Superior temporal gyrus (tissue), 1 donor: ENCODE measurements around the gene RBM15.

Experiments
- DNase-seq: peaks from one replicate; pipeline ENCODE4 v3.0.0-alpha.2; 2016; ENCODE audit errors: extremely low spot score

RBM15 gene

GRCh38 chr1:110338886-110339406 is at the start of gene RBM15:
RBM15 (plus strand) TSS chr1:110339377; CDS start chr1:110339406, 29 bp downstream.
- peak; percentile 100 for DNase-seq

GRCh38 chr1:110291241-110292030 is 47.7 kb upstream of the RBM15 start:
- no peak for DNase-seq

GRCh38 chr1:110292031-110292741 is 47.0 kb upstream of the RBM15 start:
- DNase-seq: no peak

GRCh38 chr1:110293601-110294104 is 45.5 kb upstream of the RBM15 start:
- DNase-seq: no peak

GRCh38 chr1:110294308-110294707 is 44.9 kb upstream of the RBM15 start:
- no peak for DNase-seq

GRCh38 chr1:110298991-110299390 is 40.2 kb upstream of the RBM15 start:
- peak; percentile 44 for DNase-seq

GRCh38 chr1:110300412-110301085 is 38.6 kb upstream of the RBM15 start:
- DNase-seq: no peak

- DNase-seq: no peak
These were observed 36.3 kb upstream of the RBM15 start for GRCh38 chr1:110302836-110303235.

- DNase-seq: no peak
These were observed 33.2 kb upstream of the RBM15 start for GRCh38 chr1:110305900-110306420.

GRCh38 chr1:110307239-110307974 is 31.8 kb upstream of the RBM15 start:
- DNase-seq: no peak

GRCh38 chr1:110308247-110308646 is 30.9 kb upstream of the RBM15 start:
- no peak for DNase-seq

- DNase-seq: no peak
These were observed 30.0 kb upstream of the RBM15 start for GRCh38 chr1:110309139-110309538.

- no peak for DNase-seq
These were observed 29.4 kb upstream of the RBM15 start for GRCh38 chr1:110309767-110310166.

GRCh38 chr1:110310300-110310699 is 28.9 kb upstream of the RBM15 start:
- no peak for DNase-seq

GRCh38 chr1:110312188-110313121 is 26.7 kb upstream of the RBM15 start:
- peak; percentile 87 for DNase-seq

GRCh38 chr1:110316735-110317134 is 22.4 kb upstream of the RBM15 start:
- no peak for DNase-seq

GRCh38 chr1:110318046-110318445 is 21.1 kb upstream of the RBM15 start:
- no peak for DNase-seq

- no peak for DNase-seq
These were observed 19.6 kb upstream of the RBM15 start for GRCh38 chr1:110319332-110320167.

- DNase-seq: no peak
These were observed 19.0 kb upstream of the RBM15 start for GRCh38 chr1:110320168-110320518.
